KOPT-K1 (cell line): Measurements from ENCODE around the gene PIM2.

ENCODE experiments used
- H3K27ac ChIP-seq: fragments of 200-600 bp; sonication (generic); 2 replicates; pipeline ENCODE4 v1.5.1; 2016; ENCODE audit warnings: antibody characterized with exemption, mild to moderate bottlenecking, low read depth, low read length; ENCODE audit not compliant: poor library complexity, severe bottlenecking
- H3K36me3 ChIP-seq: fragments of 200-600 bp; sonication (generic); 2 replicates; pipeline ENCODE4 v1.5.1; 2017; ENCODE audit warnings: antibody characterized with exemption, mild to moderate bottlenecking, low read length, moderate library complexity; ENCODE audit not compliant: insufficient read depth
- H3K9me3 ChIP-seq: fragments of 200-600 bp; sonication (generic); 2 replicates; pipeline ENCODE4 v1.5.1; 2017; ENCODE audit warnings: antibody characterized with exemption, low read length, mild to moderate bottlenecking; ENCODE audit not compliant: insufficient read depth, poor library complexity, severe bottlenecking

The PIM2 gene

DNA sequence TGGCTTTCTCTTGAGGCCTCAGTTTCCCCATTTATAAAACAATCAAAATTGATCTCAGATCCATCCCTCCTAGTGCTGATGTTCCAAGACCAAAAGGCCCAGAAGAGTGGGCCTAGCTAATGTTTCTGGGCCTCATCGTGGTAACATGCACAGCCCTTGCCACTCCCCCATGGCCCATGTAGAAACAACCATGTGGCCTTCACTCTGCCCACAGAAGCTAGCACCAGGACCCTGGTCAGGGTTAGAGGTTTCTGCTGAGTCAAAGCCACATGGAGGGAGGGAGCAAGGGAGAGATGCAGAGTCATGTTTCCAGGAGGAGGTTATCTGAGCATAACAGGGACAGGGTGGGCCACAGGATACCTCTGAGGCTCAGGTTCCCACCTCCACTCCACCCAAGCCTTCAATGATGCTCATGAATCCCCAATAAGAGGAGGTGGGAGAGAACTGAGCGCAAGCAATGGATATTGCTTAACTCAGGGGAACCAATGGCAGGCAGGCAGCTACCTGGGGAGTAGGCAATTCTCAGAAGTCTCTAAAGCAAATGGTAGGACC is 21.7 kb upstream of the PIM2 start:
- peaks cover 33% of the 10 kb centered on the region for H3K36me3 ChIP-seq
- H3K9me3 ChIP-seq: no peaks in the 10 kb centered on the region
- no peak overlapping the region for H3K27ac ChIP-seq

DNA sequence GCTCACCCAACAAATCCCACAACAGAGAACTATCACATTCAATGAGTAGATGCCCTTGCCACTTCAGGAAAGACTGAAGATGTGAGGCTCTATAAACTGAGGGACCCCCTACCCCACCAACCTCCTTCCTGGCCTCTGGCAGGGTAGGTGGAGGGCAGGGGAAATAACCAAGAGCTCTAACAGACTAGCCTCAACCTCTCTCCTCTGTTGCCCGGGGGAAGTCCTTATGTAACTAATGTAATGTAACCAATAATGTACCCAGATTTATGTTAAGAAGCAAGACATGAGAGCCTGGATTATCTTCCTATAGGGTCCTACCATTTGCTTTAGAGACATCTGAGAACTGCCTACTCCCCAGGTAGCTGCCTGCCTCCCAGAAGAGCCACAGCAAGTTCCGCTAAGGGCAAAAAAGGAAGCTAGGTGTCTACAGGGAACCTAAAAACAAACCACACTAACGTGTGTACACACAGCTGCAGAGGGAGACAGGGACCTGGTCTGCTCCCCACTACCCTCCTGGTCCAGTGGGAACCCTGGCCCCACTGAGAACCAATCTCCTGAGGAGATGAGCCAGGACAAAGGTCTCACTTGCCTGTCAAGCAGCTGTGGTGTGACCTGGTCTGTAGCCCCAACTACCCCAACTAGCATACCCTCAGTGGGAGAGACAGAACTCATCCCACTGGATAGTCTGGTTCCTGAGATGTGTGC is 20.9 kb upstream of the PIM2 start:
- H3K36me3 ChIP-seq: peaks cover 41% of the 10 kb centered on the region
- no peaks in the 10 kb centered on the region for H3K9me3 ChIP-seq
- H3K27ac ChIP-seq: no peak overlapping the region

DNA sequence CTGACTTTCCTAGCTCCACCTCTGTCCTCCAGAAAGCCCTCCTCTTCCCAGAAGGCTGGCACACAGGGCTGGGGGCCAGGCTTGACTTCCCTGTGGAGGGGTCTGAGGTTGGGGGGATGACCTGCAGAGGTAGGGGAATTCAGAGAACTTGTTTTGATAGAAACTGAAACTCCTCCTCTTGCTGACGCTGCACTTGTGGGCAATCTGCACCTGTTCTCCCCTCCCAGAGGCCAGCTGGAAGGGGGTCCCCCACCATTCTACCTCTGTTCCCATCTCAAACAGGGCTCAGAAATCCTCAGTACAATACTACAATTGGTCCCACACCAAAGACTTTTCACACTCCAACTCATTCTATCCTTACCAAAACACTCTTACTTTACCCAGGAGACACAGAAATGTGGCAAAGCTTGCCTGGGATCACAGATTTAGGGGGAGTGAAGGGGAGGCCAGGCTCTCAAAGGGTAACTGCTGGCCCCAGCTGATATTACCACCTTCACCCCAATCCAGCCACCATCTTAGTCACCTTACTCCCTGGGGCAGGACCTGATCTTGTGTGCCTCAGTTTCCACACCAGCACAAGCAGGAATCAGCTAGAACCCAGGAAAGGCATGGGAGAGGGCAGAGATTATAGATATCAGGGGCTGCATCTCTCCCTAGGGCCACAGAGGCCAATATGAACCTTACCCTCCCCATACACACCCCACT is 20.0 kb upstream of the PIM2 start:
- no peaks in the 10 kb centered on the region for H3K9me3 ChIP-seq
- H3K27ac ChIP-seq: no peak overlapping the region
- peaks cover 43% of the 10 kb centered on the region for H3K36me3 ChIP-seq

DNA sequence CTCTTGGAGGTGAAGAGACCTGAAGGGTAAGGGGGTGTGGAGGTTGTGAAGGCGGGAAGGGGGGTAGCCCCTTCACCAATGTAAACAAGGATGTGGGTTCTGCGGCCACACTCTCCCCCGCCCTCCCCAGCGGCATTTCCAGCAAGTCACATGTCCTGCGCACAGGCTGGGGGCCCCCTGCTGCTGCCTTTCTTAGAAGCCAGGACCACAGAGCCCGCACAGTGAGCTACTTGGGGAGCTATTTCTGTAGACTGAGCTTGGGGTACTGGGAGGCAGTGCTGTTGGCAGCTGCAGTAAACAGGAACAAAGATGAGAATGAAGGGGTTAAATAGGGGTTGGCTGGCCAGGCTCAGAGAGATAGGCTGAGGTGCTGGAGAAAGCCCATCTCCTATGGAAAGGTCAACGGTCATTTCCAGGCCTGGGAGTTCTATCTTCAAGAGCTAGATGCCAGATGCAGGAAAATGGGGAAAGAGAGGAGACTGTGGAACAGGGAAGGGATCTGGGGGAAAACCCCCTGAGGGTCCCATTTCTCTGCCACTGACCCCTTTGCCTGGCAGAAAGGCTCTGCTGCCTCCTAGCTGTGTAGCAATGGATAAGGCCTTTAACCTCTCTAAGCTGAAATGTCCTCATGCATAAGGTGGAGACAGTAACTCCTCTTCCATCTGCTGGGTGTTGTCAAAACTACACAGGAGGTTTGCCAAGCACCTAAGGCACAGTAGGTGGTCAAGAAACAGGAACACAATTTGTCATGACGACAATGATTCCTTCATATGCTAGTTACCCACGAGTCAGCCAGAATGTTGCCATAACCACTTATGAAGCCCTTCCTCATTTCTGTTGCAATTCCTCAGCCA is 18.5 kb upstream of the PIM2 start:
- Histone ChIP-seq H3K36me3 (peaks cover 35% of the 10 kb centered on the region), H3K9me3 (no peaks in the 10 kb centered on the region), H3K27ac (peak overlapping the region; percentile 49)

DNA sequence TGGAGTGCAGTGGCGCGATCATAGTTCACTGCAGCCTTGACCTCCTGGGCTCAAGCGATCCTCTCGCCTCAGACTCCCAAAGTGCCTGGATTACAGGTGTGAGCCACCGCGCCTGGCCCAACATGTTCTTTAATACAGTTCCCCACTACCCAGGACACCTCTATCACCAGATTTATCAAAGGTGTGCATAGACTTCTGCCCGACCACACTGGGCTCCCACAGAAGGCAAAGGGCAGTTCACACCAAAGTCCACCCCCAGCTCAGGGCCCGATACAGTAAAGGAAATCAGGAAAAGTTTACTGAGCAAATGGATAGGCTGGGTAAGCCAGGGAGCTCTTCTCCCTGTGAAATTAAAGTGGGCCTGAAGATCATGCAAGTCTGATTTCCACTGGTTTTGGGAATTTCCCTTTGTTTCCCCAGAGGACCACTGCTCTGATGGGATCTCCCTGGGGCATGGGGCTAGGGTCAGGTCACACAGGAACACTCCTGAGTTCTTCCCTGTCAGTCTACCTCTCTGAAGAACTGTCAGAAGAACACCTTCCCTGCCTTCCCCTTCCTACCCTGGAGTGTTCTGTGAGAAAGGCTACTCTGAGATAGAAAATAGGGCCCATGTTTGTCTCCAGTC is 17.7 kb upstream of the PIM2 start:
- H3K9me3 ChIP-seq: no peaks in the 10 kb centered on the region
- H3K36me3 ChIP-seq: peaks cover 34% of the 10 kb centered on the region
- no peak overlapping the region for H3K27ac ChIP-seq

DNA sequence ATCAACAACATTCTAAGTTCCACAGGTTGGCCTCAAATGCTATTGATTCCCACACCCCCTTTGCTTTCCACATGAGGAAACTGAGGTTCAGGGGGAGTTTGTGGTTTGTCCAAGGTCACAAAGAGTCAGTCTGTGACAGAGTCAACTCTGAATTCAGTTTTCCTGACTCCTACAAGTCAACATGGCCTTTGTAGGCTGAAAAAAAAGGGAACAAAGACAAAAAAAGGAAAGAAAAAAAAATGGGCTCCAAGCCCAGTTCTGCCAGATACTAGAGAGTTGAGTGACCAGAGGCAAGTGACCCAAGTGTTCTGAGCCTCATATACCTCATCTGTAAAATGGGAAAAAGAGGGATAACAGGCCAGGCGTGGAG is 16.5 kb upstream of the PIM2 start:
- H3K27ac ChIP-seq: no peak overlapping the region
- H3K36me3 ChIP-seq: peaks cover 40% of the 10 kb centered on the region

DNA sequence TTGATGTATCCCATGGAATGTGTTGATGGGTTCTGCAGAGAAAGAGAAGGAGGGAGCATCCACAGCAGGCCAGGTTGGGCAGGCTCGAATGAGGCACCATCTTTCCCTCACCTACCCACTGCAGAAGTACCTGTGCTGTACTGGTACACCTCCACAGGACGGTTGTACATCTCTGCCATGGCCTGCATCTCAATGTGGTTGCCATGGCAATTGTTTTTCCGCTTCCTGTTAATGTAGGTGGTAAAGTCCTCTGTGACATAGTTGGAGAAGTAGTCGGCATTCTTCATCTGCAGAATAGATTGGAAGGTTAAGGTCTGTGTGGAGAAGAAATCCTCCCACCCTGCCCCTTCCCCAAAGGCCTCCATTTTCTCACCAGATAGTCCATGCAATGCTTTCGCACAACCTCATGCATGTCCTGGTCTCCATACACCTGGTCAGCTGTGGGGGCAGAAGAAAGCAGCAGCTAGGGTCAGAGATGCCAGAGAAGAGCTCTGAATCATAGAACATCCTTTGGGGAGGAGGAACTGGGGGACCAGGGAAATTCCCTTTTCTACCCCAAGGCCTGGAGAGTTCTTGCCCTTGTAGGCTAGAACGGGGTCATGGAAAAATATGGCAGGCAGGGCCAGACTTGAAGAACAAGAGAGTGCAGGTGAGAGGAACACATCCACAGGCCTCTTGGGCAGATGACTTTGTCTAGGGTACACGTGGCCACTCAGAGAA is 15.9 kb upstream of the PIM2 start:
- Histone ChIP-seq H3K27ac (no peak overlapping the region), H3K36me3 (peaks cover 42% of the 10 kb centered on the region), H3K9me3 (no peaks in the 10 kb centered on the region)

More for the DNA sequence above, 16.5 kb upstream of the PIM2 start:
- no peaks in the 10 kb centered on the region for H3K9me3 ChIP-seq

DNA sequence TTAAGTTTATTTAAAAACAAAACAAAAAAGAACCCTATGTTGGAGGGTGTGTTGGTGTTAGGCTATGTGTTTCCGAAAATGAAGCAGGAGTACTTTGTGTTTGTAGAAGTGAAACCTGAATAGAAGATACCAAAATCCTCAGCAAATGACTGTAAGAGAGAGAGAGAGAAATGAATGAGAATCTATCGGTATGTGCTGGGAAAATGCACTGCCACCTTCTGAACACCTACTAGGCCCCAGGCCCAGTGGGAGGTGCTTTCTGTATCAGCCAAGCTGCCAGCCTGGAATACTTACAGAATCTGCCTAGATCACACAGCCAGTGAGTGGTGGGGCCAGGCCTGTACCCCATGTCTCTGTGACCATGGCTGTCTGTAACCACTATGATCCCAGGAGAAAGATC is 14.9 kb upstream of the PIM2 start:
- no peak overlapping the region for H3K27ac ChIP-seq
- H3K9me3 ChIP-seq: no peaks in the 10 kb centered on the region
- H3K36me3 ChIP-seq: peaks cover 37% of the 10 kb centered on the region

DNA sequence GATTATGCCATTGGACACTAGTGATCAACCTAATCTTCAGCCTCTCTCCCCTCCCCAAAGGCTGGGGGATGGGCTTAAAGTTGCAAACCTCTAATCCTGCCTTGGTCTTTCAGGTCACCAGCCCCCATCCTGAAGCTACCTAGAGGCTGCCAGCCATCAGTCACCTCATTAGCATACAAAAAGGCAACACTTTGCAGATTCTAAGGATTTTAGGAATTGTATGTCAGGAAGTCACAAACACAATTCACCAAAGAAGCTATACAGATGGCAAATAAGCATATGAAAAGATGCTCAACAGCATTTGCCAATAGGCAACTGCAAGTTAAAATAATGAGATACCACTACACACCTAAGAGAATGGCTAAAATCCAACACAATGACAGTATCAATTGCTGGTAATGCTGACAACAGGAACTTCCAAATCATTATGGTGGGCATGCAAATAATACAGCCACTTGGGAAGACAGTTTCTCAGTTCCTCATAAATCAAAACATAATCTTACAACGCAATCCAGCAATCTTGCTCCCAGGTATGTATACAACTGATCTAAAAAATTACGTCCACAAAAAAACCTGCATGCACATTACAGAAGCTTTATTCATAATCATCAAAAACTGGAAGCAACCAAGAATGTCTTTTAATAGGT is 9.0 kb upstream of the PIM2 start:
- peaks cover 63% of the 10 kb centered on the region for H3K36me3 ChIP-seq
- H3K27ac ChIP-seq: no peak overlapping the region
- H3K9me3 ChIP-seq: no peaks in the 10 kb centered on the region

DNA sequence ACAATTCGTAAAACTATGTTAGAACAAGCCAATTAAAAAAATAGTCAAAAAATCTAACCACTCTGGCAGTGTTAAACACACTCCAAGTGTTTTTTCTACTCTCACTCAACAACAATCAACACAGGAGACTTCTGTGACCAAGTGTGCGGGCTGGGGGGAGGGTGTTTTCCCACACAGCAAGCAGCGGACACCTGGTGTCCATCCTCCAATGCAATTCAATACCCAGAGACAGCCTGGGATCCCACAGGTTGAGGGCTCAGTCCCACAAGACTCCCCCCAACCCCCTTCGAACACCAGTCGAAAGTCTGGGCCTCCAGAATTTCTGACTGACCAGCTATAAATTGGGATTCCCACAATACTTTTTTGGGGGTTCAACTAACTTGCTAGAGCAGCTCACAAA is 8.3 kb upstream of the PIM2 start:
- Histone ChIP-seq H3K27ac (no peak overlapping the region), H3K9me3 (no peaks in the 10 kb centered on the region), H3K36me3 (peaks cover 63% of the 10 kb centered on the region; the same call in 1 of the 2 replicates)

DNA sequence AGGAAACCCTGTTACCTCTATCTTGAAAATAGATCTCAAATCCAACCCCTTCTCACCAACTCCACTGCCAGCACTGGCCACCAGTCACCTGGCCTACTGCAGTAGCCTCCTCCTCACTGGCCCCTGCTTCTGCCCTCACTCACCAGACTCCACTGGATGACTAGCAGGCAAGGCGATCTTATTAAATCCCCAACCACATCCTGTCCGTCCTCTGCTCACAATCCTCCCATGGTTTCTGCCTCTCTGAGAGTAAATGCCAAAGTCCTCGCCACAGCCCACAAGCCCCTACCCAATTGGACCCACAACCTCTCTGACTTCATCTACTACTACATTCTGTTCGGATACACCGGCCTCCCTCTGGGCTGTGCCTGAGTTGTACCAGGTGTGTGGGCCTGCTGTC is 5.4 kb upstream of the PIM2 start:
- Histone ChIP-seq H3K27ac (no peak overlapping the region), H3K9me3 (no peaks in the 10 kb centered on the region), H3K36me3 (peaks cover 55% of the 10 kb centered on the region; the same call in 1 of the 2 replicates)

DNA sequence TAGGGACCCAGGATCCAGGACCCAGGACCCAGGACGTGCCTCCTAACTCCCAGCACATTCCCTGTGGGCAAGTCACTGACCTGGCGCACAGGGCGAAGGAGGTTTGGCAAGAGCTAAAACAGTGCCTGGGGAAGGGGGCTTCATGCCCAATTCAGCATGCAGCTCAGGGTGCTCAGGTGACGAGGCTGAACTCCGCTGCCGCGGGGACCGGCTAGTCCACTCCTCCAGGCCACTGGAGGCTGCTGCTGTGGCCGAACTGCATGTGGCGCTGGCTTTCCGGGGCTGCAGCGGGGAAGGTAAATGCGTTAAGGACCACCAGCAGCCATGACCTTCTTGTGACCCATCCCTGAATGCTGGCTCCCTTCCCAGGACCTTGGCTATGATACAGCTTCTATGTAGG is 4.9 kb upstream of the PIM2 start:
- H3K9me3 ChIP-seq: no peaks in the 10 kb centered on the region
- H3K27ac ChIP-seq: no peak overlapping the region
- H3K36me3 ChIP-seq: peaks cover 55% of the 10 kb centered on the region; the same call in 1 of the 2 replicates

DNA sequence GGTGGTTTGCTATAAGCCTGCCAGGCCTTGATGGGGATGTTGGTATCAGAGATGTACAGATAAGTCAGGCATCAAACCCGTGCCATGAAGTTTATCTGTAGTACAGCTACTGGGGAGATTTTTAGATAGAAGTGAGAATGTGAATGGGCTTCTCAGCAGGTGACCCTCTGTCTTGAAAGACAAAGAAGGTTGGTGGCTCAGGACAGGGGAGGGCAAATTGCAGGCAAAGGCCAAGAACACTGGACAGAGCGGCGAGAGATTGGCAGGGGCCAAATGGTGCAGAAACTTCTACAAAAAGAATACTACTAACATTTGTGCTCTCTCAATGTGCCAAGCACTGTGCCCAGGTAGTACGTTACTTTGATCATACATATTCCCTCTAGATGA is 1.9 kb upstream of the PIM2 start:
- no peak overlapping the region for H3K27ac ChIP-seq
- H3K36me3 ChIP-seq: peaks cover 31% of the 10 kb centered on the region; the same call in 1 of the 2 replicates

More for the DNA sequence above, 1.9 kb upstream of the PIM2 start:
- H3K9me3 ChIP-seq: no peaks in the 10 kb centered on the region
